Activated T-helper 1 cell treated with anti-CD3 and anti-CD28 coated beads, Interleukin-2, amount 50 U/mL, for 16 hours (primary cell): ENCODE data around the gene NGFR.

ENCODE experiments used
- DNase-seq, 2 donors: peaks; one replicate each; pipeline ENCODE4 v3.0.0-alpha.2; 2020; ENCODE audit warnings: low read depth in 1 of 2, low spot score in 1 of 2

Gene NGFR

GRCh38 chr17:49494986-49495841 is at the start of gene NGFR:
NGFR (plus strand) TSS chr17:49495293; CDS start chr17:49495418, 125 bp downstream.
- peak in 1 of 2 donors; percentile 34 for DNase-seq

DNA sequence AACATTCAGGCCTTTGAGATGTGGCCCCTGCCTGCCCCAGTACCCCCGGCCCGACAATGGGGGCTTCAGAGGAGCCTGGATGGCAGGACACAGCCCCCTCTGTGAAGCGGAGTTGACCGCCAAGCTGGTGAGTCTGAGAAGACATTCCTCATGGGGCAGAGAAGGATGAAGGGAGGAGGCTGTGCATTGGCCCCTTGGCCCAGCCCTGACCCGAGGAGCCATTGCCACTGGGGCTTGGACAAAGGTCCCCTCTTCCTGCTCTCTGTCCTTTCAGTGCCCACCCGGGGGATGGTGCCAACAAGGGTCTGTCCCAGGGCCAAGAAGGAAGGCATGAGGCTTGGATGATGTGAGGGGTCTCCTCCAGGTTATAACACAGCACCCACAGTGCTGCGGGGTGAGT is 49.5 kb upstream of the NGFR start:
- DNase-seq = no peak

GRCh38 chr17:49447628-49448302 is 47.3 kb upstream of the NGFR start:
- no peak for DNase-seq

DNA sequence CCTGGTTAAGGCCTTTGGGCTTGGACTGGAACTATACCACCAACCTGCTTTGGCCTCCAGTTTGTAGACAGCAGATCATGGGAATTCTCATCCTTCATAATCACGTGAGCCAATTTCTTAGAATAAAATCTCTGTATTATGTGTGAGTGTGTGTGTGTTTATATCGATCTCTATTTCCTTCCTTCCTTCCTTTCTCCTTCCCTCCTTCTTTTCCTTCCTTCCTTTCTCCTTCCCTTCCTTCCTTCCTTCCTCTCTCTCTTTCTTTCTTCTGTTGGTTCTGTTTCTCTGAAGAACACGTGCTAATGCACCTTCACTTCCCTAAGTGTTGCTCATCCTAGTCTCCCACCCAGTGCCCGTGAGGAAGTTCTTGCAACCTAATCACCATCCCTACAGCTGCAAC is 44.9 kb upstream of the NGFR start:
- no peak for DNase-seq

- no peak for DNase-seq
Measured at GRCh38 chr17:49450735-49451134, 44.4 kb upstream of the NGFR start.

DNA sequence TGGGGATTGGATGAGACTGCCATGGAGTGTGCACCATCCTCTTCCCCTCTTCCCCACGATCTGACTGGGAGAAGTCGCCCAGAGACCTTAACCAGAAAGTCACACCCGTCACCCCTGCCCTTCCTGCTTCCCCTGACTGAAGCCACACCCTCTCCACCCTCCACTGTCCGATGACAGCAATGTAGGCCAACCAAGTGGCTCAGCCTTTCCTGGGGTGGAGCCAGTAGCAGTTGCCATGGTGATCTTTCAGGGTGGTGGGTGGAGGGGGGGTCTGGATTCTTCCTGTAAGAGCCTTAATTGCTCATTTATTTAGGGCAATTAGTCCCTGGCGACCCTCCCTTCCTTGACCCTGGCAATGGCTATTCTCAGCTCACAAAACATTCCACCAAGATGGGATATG is 42.9 kb upstream of the NGFR start:
- no peak for DNase-seq

DNA sequence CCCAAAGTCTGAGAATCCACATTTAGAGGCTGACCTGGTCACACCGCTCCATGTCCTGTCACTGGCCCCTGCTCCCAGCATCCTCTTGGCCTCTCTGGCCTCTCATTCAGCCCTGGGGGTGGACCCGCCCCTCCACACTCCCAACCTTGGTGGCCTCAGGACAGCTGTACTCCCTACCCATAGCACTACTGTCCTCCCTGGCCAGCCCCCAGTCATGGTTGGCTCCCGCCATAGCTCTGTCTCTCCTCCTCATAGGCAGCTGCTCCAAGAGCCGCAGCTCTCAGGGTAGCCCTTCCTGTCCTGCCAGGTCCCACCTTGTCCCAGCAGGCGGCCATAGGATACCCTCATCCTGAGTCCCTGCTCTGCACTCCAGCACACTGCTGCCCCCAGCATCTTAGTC is 42.4 kb upstream of the NGFR start:
- no peak for DNase-seq

- DNase-seq = no peak
Measured at GRCh38 chr17:49454050-49454449, 41.0 kb upstream of the NGFR start.

DNA sequence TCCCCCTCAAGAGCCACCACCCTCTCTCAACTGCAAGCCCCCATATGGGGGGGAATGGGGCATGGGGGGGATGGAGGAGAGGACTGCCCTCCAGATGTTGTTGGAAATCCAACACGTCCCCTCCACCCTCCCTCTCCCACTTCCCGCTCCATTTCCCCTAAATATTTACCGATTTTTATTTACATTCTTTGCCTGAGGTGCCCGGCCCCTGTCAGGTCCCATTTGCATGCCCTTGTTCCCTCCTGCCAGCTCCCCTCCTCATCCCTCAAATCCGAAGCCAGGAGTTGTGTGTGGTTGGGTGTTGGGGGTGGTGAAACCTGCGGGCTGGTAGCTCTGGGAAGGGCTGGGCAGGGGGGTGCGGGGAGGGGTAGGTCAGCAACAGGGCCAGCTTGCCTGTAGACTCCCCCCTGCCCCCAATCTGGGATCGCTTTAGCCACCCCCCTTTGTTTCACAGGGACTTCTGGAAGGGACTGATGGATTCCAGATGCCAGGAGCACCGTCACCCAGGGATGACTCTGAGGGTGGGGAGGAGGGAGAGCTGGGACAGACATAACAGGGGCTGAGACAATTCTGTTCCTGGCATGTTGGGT is 39.7 kb upstream of the NGFR start:
- no peak for DNase-seq

GRCh38 chr17:49456183-49456965 is 38.7 kb upstream of the NGFR start:
- no peak for DNase-seq

DNA sequence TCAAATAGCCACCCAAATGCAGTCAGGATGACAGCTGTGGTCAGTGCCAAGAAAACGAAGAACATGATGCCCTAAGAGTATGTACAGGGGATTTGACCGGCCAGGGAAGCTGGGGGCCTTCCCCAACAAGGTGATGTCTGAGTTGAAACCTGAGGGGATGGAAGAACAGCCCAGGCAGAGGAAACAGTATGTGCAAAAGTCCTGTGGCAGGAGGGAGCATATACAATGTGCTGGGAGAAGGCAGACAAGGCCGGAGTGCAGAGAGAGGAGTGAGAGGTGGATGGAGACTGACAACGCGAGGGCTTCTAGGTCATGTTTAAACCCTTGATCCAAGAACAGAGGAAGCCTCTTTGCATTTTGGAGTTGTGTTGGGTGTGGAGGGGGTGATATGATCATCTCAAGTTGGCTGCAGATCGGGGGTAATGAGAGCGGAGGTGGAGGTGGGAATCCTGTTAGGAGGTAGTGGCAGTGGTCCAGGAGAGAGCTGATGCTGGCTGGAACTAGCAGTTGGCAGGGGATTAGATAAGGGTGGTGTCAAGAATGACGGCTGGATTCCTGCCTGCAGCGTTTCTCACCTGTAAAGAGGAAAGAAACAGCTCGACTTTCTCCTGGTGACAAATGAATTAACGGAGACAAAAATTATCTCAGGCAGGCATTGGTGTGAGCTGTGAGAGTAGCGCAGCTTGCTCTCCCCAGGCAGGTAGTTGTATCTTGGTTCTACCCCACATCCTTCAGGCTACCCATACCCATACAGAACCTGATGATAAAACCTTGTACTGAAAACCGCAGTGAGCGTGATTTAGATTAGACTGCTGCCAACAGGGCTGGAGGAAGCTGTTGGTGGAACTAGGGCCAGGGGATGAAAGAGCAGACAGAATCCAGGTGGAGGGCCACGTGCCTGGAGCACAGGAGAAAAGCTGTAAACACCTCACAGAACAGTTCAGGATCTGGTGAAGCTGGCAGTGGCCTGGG is 37.2 kb upstream of the NGFR start:
- no peak for DNase-seq

DNA sequence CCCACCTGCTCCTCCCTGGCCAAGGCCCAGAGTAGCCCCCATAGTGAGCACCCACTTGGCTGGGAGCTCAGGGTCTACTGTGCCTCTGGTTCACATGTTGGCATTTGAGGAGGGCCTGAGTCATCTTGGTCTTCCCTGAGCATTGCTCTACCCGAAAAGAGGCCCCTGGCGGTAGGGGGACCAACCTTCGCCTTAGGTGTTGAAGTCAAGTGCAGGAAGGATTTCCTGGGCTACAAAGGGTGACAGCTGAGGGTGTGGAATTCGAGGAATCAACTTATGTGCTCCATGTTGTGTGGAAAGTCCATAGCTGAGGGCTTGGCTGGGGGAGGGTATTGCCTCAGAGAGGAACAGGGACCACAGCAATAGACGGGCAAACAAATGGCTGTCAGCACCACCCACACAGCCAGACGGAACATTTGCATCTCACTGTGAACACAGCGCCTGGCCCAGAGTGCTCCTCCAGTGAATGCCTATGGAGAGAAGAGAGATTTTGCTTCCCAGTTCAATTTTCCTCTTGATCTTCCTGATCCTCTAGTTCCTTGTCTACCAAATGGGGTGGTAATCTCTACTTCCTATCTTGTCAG is 35.6 kb upstream of the NGFR start:
- no peak for DNase-seq

GRCh38 chr17:49460401-49460800 is 34.7 kb upstream of the NGFR start:
- no peak for DNase-seq

GRCh38 chr17:49461580-49461979 is 33.5 kb upstream of the NGFR start:
- no peak for DNase-seq

DNA sequence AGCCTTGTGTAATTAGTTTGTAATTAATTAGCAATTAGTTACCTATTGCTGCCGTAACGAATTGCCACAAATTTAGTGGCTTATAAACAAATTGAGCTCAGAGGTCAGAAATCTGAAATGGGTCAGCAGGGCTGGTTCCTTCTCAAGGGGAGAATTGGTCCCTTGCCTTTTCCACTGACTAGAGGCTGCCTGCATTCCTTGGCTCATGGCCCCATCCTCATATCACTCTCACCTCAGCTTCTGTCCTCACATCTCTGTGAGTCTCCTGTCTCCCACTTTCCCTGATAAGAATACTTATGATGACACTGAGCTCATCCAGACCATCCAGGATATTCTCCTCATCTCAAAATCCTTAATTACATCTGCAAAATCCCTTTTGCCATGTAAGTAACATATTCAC is 31.0 kb upstream of the NGFR start:
- no peak for DNase-seq

GRCh38 chr17:49465331-49465903 is 29.7 kb upstream of the NGFR start:
- DNase-seq = no peak

- DNase-seq = no peak
Measured at GRCh38 chr17:49466436-49466835, 28.7 kb upstream of the NGFR start.

GRCh38 chr17:49467175-49467574 is 27.9 kb upstream of the NGFR start:
- no peak for DNase-seq

GRCh38 chr17:49468811-49469385 is 26.2 kb upstream of the NGFR start:
- DNase-seq = no peak
